ENCODE measurements around the gene FGFBP3. TPM values are rescaled to one million over a fixed set of nuclear protein-coding genes. Genes with fewer than 3 reads are reported as not detected.
A peak's percentile ranks its signal among the peaks of the same experiment; 100 is the strongest.

The FGFBP3 gene
- total and polyA plus RNA-seq, 2 donors (not counting 3 experiments of a cell fraction or from before 2014, with no cell fraction given), result 0.11 to 0.38 TPM

DNA sequence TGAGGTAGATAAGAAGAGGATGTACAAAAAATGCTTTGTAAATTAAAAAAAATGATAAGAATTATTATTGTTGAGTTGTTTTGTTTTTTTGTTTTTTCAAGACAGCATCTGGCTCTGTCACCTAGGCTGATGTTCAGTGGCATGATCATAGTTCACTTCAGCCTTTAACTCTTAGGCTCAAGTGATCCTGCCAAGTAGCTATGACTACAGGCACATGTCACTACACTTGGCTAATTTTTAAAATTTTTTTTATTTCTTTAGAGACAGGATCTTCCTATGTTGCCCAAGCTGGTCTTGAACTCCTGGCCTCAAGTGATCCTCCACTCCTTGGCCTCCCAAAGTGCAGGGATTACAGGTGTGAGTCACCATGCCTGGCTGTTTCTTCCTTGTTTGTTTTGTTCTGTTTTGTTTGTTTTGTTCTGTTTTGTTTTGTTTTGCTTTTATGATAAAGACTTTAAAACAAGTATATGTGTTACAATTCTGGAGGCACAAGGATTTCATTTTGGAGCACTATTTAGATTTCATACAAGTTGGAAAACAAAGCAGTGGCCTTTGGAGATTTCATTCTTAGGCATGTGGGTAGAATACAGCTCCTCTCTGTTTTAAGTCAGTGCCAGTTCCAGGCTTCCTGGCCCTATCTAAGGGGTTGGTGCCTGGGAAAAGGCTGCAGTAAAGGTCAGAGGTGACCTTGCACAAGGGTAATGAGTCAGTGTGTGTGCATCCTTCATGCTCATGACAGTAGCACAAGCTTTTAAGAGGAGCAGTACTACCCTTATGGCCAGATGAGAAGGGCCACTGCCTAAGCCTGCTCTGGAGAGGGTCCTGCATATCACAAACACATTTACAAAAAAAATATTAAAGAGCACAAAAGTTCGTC, 17.9 kb downstream of the FGFBP3 start:
- CTCF ChIA-PET, result interaction anchor here (1.2 kb wide), 2 partner anchors 17 to 22 kb away, joined by 4 to 8 read pairs; partner anchors contain the start of gene FGFBP3
- H3K4me2 ChIP-seq (ENCODE audit: insufficient read depth, low read length), result no peak overlapping the region
- peak; percentile 73 for DNase-seq (ENCODE audit: low read depth, low spot score)
- no peaks in the 10 kb centered on the region for H3K79me2 ChIP-seq (ENCODE audit: control insufficient read depth, insufficient read depth, low read length)
- H2AFZ ChIP-seq (ENCODE audit: low read depth, low read length), result no peak overlapping the region
- no peaks in the 10 kb centered on the region for H3K9me3 ChIP-seq (replicated peaks; ENCODE audit: control insufficient read depth, insufficient read depth, low read length)
- peaks cover 19% of the 10 kb centered on the region for H3K4me1 ChIP-seq (ENCODE audit: control insufficient read depth, extremely low read depth, insufficient read depth, low read length)
- no peak overlapping the region for H3K9ac ChIP-seq (replicated peaks; ENCODE audit: extremely low read depth, insufficient read depth, low read length)
- H3K4me3 ChIP-seq (replicated peaks in 1 of 3; ENCODE audit: insufficient read depth in 1 of 3, low read depth in 1 of 3, low read length in 3 of 3), result no peak overlapping the region
- no peak for FAIRE-seq
- no peaks in the 10 kb centered on the region for H3K9me1 ChIP-seq (replicated peaks; ENCODE audit: control insufficient read depth, extremely low read depth, insufficient read depth, low read length)
- no peak overlapping the region for H3K27ac ChIP-seq (ENCODE audit: insufficient read depth, low read depth, low read length)
- no peaks in the 10 kb centered on the region for H3K27me3 ChIP-seq (ENCODE audit: control insufficient read depth in 2 of 2, insufficient read depth in 2 of 2, low read length in 2 of 2)
- dilution Hi-C loops (cut with MboI; ENCODE audit: extremely low pct_ligation_motif_present, low sequenced_read_pairs) (no loop called here), intact Hi-C loops (cut with micrococcal nuclease) (loop anchor here (1.0 kb wide), 1 partner anchor 11 kb away; no protein-coding TSS in a partner anchor)
- no TSS peak for BruUV-seq (replicated peaks)
- no peaks in the 10 kb centered on the region for H4K20me1 ChIP-seq (replicated peaks; ENCODE audit: control insufficient read depth, extremely low read depth, insufficient read depth, low read length)
- POLR2A ChIA-PET, result no interaction called here
- no peaks in the 10 kb centered on the region for H3K36me3 ChIP-seq (ENCODE audit: control insufficient read depth in 2 of 2, extremely low read depth in 1 of 2, insufficient read depth in 2 of 2, low read length in 2 of 2)
- TF ChIP-seq POLR2AphosphoS5 (IDR thresholded peaks at IDR 0.05; ENCODE audit: insufficient read depth, low read depth, low read length) (no peak), FOS (IDR thresholded peaks at IDR 0.05; ENCODE audit: borderline replicate concordance, insufficient read depth, low read length) (peak; percentile 54), JUN (IDR thresholded peaks at IDR 0.05; ENCODE audit: borderline replicate concordance, insufficient read depth, insufficient read length, low read depth) (peak; percentile 52)
- TF ChIP-seq, protein P1, sequence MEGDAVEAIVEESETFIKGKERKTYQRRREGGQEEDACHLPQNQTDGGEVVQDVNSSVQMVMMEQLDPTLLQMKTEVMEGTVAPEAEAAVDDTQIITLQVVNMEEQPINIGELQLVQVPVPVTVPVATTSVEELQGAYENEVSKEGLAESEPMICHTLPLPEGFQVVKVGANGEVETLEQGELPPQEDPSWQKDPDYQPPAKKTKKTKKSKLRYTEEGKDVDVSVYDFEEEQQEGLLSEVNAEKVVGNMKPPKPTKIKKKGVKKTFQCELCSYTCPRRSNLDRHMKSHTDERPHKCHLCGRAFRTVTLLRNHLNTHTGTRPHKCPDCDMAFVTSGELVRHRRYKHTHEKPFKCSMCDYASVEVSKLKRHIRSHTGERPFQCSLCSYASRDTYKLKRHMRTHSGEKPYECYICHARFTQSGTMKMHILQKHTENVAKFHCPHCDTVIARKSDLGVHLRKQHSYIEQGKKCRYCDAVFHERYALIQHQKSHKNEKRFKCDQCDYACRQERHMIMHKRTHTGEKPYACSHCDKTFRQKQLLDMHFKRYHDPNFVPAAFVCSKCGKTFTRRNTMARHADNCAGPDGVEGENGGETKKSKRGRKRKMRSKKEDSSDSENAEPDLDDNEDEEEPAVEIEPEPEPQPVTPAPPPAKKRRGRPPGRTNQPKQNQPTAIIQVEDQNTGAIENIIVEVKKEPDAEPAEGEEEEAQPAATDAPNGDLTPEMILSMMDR (IDR thresholded peaks at IDR 0.05; ENCODE audit: extremely low read depth in 1 of 2, insufficient read depth in 1 of 2, low read depth in 1 of 2, low read length in 2 of 2), result no peak

Measured in endothelial cell of umbilical vein (primary cell).